ENCODE data around the gene RPP14.

RPP14 gene

DNA sequence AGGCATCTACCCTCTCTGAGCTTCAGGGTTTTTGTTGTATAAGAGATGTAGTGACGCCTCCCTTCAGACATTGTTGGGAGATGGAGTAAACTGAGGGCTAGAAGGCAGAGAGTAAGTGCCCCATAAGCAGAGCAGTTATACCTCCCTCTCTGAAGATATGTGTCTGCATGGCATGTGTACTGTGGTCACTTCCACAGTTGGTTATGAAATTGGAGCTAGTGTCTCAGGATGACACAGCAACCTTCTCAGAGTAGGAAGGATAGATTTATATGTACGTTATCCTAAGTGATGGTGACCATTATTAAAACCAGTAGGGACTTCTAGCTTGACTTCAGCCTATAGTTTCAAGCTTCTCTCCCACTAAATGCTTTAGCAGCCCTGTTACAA is 44.6 kb downstream of the RPP14 start:
- no peak for DNase-seq (ENCODE audit: insufficient read length, low spot score)
- FAIRE-seq, result no peak
- TF ChIP-seq, protein P1, sequence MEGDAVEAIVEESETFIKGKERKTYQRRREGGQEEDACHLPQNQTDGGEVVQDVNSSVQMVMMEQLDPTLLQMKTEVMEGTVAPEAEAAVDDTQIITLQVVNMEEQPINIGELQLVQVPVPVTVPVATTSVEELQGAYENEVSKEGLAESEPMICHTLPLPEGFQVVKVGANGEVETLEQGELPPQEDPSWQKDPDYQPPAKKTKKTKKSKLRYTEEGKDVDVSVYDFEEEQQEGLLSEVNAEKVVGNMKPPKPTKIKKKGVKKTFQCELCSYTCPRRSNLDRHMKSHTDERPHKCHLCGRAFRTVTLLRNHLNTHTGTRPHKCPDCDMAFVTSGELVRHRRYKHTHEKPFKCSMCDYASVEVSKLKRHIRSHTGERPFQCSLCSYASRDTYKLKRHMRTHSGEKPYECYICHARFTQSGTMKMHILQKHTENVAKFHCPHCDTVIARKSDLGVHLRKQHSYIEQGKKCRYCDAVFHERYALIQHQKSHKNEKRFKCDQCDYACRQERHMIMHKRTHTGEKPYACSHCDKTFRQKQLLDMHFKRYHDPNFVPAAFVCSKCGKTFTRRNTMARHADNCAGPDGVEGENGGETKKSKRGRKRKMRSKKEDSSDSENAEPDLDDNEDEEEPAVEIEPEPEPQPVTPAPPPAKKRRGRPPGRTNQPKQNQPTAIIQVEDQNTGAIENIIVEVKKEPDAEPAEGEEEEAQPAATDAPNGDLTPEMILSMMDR (IDR thresholded peaks at IDR 0.05; ENCODE audit: insufficient read depth, missing control alignments), result no peak

DNA sequence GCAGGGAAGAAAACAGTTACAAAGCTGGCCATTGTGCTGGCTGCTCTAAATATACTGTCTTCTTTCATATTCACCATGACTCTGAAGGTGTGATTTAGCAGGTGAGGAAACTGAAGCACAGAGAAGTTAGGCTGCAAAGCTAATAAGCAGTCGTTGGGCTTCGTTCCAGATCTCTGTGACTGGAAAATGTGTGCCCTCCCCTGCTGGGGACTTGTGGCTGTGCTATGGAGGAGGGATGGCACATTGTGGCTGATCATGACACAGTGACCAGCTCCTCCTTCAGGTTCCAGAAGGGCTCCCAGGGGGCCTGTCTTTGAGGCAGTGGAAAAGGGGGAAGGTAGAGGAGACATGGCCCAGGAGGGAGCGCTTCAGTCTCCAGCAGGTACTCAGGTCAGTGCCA is 45.9 kb downstream of the RPP14 start:
- TF ChIP-seq, protein P1 (IDR thresholded peaks at IDR 0.05; ENCODE audit: insufficient read depth, missing control alignments), result no peak
- FAIRE-seq (no peak), DNase-seq (ENCODE audit: insufficient read length, low spot score) (no peak)

DNA sequence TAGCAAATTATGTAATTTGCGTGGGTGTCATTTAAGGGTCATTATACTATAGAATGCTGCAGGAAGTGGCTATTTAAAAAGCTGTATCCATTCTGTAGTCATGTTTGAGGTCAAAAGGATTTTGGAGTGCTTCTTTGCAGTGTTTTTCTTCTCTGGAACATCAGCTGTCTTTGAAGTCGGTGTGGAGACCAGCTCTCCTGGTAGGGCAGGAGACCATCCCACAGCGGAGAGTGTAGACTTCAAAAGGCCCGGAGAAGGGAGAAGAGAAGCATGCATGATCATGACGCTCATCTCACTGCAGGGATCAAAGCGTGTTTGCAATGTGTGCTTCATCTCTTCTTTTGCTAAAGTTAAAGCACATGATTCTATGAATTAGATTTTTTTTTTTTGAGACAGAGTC is 46.6 kb downstream of the RPP14 start:
- DNase-seq (ENCODE audit: insufficient read length, low spot score) (no peak), FAIRE-seq (no peak)
- TF ChIP-seq, protein P1 (IDR thresholded peaks at IDR 0.05; ENCODE audit: insufficient read depth, missing control alignments), result no peak

DNA sequence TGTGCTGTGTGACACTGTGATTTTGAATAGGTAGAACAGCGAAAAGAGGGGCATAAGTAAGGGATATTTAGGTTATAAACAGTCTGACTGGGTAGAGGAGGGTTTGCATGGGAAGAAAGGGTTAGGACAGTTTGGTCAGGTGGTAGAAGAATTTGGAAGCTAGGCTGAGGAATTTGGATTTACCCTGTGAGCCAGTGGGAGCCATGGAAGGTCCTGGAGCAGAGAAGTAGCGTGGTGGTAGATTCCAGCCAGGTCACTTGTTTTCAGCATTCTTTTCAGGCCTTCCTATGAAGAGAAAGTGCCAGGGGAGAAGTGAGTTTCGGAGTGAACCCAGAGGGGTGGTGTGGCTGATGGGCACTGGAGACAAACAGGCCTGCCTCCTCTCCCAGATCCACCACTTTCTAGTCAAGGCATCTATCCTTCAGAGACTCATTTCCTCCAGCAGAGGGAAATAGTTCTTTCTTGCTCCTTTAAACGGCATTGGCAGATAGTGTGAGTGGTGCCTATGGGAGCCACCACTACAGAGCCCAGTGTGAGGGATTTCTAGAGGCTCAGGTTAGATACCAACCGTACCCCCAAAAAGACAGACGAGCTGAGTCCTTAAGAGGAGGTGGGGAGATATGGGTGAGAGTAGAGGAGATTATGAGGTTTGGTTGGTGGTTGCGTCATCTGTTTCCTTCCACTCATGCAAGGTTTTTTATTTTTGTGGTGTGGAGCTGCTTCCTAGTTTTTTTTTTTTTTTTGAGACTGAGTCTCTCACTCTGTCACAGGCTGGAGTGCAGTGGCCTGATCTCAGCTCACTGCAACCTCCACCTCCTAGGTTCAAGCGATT is 47.9 kb downstream of the RPP14 start:
- FAIRE-seq (no peak), DNase-seq (ENCODE audit: insufficient read length, low spot score) (no peak)
- TF ChIP-seq, protein P1 (IDR thresholded peaks at IDR 0.05; ENCODE audit: insufficient read depth, missing control alignments), result no peak

DNA sequence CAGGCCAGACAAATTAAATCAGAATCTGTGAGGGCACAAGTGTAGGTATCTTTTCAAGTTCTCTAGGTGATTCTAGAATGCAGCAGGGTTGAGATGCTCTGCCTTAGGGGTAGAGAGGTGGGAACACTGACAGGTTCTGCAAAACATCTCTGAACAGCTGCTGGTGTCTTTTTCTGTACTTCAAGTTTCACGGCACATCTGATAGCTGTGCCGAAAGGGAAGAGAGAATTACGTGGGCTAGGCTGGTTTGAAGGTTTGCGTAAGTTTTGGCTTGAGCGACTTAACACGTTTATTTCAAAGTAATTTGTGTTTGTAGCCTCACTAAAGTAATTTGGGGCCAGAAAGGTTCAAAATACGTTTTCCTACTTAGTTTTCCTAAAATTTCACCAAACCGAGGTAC is 49.1 kb downstream of the RPP14 start:
- TF ChIP-seq, protein P1 (IDR thresholded peaks at IDR 0.05; ENCODE audit: insufficient read depth, missing control alignments), result no peak
- FAIRE-seq (no peak), DNase-seq (ENCODE audit: insufficient read length, low spot score) (no peak)

DNA sequence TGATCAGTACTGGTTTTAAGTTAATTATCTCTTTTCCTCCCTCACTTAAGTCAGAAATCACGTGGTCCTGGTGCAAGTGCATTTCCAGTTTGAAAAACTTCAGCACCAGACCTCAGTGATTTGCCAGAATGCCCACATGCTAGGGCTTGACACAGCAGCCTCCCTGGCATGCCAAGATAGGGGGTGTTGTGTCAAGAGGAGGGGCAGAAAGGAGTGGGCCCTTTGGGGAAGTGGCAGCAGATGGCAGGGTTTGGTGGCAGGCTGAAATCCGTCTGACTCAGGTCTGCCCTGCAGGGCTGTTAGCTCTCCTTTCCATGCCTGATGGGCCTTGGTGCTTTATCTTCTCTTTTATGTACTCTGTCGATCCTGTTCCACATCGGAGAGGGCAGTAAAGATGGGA is 50.0 kb downstream of the RPP14 start:
- DNase-seq (ENCODE audit: insufficient read length, low spot score), result no peak
- TF ChIP-seq, protein P1 (IDR thresholded peaks at IDR 0.05; ENCODE audit: insufficient read depth, missing control alignments), result no peak
- no peak for FAIRE-seq

DNA sequence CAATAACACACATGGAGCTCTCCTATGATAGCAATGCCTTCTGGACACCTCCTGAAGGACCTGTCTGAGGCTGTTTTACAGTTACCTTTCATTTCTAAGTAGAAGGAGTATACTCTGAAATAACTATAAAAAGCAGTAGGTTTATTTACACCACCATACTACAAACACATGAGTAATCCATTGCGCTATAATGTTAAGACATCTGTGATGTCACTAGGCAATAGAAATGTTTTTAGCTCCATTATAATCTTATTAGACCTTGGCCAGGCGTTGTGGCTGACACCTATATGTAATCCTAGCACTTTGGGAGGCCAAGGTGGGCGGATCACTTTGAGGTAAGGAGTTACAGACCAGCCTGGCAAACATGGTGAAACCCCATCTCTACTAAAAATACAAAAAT is 51.4 kb downstream of the RPP14 start:
- DNase-seq (ENCODE audit: insufficient read length, low spot score) (no peak), FAIRE-seq (no peak)
- TF ChIP-seq, protein P1 (IDR thresholded peaks at IDR 0.05; ENCODE audit: insufficient read depth, missing control alignments), result no peak
